GM12874 (cell line): ENCODE data around the gene SNTG2.

ENCODE experiments used
- CTCF ChIP-seq: IDR thresholded peaks from 2 replicates; pipeline ENCODE4 v1.5.1; 2011; ENCODE audit warnings: low read depth, mild to moderate bottlenecking, control low read depth, low read length, moderate library complexity; ENCODE audit not compliant: insufficient read depth

SNTG2 gene

DNA sequence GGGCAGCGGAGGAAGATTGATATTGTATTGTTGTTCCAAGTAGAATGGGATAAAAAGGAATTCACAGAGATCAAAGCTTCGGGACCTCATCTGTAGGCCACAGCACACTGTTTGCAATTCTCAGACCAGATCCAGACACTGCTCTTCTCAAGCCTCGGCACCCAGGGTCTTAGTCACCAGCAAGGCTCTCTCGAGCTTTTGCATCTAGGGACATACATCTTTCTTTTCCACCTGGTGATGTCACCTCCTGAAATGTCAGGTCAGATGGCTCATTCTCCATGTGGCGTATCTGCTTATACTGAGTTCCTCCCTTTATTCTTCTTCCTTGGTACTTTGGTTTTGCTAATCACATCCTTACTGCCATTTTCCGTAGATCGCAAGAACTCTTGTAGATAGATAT is 42.9 kb upstream of the SNTG2 start:
- TF ChIP-seq CTCF = no peak

- no peak for TF ChIP-seq CTCF
These were observed 42.1 kb upstream of the SNTG2 start for GRCh38 chr2:908568-908967.

GRCh38 chr2:910698-911097 is 40.0 kb upstream of the SNTG2 start:
- no peak for TF ChIP-seq CTCF

DNA sequence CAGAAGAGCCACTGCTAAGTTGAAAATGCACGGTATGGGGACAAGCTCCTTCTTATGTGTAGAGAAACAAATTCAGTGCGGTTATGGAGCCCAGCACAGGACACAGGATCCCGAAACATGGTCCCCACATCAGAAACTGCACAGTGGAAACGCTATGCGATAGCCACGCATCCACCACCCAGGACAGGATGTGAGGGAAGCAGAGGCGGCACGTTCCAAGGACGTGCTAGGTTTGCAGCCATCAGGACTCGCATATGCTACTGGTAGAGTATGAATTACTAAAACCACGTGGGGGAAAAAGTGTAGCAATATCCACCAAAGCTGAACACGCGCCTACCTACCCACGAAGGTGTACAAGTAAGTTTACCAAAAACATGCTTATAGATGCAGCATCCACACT is 34.7 kb upstream of the SNTG2 start:
- TF ChIP-seq CTCF = no peak

DNA sequence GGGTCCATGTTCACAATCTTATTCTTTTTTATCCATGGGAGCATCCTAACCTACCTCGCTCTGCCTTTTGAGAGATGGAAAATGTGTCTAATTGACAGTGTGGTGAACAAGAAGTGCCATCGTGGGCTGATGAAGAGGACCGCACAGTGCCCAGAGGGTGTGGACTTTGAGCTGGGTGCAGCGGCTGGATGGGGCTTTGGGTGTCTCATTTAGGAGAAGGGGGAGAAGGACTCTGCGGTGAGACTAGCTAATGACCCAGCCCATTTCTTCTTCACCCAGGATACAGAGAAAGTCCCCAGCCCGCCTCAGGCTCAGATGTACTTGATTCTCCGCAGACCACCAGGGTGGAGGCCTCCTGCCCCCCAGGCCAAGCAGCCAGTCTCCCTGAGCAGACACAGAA is 33.7 kb upstream of the SNTG2 start:
- no peak for TF ChIP-seq CTCF

GRCh38 chr2:919672-920071 is 31.0 kb upstream of the SNTG2 start:
- no peak for TF ChIP-seq CTCF

DNA sequence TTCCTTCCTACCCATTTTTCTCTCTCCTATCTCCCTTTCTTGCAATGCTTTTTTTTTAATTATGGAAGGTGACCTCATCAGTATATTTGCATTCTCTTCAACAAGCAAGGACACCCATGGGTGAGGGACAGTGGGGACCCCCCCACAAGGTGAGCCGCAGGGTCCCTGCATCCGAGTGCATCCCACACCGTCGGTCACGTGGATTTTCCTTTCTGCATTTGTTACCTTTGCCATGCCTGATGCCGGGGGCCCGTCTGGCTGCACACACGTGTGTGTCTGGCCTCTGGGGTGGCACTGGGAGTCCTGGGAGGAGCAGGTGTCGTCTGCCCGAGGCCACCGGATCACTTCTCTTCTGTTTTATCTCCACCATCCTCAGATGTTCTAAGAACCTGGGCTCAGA is 30.1 kb upstream of the SNTG2 start:
- TF ChIP-seq CTCF = no peak

DNA sequence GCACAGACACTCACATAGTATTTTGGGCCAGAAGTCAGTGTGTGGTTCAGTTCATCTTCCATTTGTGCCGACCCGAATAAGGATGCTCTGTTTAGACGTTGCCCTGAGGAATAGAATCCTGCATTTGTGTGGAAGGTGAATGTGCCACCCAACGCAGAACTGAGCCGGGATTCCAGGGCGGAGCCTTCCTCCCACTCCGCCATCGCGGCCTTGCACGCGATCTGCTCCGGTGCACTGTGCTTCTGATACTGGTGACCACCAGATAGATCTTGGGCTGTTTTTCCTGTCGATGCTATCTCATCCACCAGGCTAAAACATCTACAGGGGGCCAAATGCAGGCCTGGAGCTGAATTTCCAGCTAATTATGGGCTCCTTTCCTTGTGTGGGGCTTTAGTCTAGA is 29.6 kb upstream of the SNTG2 start:
- TF ChIP-seq CTCF = no peak
